Esophagus mucosa (tissue), 1 donor: ENCODE results near the gene TBC1D22A. TPM values are rescaled to one million over a fixed set of nuclear protein-coding genes. Genes with fewer than 3 reads are reported as not detected.

ENCODE experiments used
- ATAC-seq: fragments of 200-7000 bp; cut with Tn5 transposase; one replicate; pipeline ENCODE4 v1.9.1; 2020
- total RNA-seq: library from RNA; stranded (reverse); gene quantifications from one replicate; pipeline ENCODE4 v1.2.4, GENCODE V29; 2023
- donor health status: DM: yes; HTN: yes; CAD: no.

Gene TBC1D22A
- total RNA-seq, 1 donor from 2014 or later: 21.4 TPM

DNA sequence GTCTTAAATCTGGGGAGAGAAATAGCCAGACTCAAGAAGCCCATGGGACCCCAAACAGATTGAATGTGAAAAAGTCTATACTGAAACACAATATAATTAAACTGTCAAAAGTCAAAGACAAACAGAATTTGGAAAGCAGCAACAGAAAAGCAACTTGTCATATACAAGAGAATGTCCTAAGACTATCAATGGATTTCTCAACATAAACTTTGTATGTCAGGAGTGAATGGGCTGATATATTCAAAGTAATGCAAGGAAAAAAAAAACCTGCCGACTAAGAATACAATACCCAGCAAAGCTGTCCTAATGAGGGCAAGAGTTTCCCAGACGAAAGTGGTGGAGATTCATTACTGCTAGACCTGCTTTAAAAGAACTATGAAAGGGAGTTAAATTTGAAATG is 73.2 kb downstream of the TBC1D22A start:
- ATAC-seq: no peak

DNA sequence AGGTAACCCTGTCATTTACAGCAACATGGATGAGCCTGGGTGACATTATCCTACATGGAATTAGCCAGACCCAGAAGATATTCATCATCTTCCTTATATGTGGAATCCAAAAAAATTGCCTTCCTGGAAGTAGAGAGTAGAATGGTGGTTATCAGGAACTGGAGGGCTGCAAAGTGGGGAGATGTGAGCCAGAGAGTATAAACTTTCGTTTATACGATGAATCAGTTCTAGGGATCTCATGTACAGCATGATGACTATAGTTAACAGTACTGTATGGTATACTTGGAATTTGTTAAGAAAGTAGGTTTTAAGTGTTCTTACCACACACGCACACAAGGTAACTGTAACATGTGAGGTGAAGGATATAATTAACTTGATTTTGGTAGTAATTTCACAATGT is 79.1 kb downstream of the TBC1D22A start:
- no peak for ATAC-seq

DNA sequence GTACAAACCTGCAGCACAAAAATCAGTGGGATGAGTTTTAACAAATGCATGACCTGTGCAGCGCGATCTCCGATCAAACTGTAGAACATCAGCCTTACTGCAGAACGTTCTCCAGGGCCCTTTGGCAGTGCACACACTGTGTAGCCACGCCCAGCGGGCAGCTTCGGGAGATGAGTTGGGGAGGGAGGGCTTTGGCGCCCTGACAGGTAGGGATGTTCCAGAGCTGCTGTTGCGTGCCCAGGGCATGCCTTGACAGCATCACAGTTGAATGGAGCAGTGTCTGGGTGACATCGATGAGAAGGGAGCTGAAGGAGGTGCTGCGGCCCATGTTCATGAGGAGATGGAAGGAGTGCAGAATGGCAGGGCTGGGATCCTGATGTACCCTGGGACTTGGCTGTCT is 80.2 kb downstream of the TBC1D22A start:
- peak; percentile 94 for ATAC-seq

DNA sequence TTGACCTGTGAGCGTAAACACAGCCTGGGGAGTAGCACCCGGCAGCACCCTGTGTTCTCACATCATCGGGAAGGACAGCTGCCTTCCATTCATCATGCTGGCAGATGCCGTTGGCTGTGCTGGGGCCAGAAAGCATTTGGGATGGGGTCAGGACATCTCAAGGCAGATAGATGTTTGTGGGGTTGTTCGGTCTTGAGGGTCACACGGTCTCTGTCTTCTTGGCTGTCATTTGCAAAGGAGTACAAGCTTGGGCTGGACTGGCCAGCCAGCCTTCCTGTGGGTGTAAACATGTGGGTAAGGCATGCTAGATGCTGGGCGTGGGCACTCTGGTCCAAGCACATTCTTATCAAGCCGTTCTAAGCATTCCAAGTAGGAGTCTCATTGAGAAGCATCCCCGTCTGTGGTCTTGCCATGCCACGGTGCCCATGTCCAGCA is 81.4 kb downstream of the TBC1D22A start:
- ATAC-seq: no peak

DNA sequence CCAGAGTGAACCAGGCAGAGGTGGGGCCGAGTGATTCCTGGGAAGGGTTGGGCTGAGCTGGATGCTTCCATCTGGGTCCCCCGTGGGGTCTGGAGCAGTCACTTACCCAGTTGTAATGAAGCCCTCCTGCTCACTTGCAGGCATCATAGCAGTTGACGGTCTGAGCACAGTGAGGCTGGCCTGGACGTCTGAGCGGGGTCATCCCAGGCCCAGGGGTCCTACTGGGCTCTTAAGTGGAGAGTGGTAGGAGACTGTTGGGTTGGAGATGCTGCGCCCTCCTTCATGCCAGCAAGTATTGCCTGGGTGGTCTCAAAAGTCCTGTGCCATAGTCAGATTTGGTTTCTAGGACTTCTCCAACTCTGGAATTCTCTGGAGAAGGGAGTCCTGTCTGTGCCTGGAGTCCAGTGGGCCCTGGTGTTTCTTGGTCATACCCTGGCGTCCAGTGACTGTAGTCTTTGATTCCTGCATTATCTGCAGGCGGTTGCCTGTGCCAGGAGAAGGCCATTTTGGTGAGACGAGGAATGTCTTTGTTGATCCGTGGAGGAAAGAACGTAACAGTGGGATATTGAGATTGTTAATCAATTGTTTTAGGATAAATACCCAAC is 82.3 kb downstream of the TBC1D22A start:
- ATAC-seq: no peak

DNA sequence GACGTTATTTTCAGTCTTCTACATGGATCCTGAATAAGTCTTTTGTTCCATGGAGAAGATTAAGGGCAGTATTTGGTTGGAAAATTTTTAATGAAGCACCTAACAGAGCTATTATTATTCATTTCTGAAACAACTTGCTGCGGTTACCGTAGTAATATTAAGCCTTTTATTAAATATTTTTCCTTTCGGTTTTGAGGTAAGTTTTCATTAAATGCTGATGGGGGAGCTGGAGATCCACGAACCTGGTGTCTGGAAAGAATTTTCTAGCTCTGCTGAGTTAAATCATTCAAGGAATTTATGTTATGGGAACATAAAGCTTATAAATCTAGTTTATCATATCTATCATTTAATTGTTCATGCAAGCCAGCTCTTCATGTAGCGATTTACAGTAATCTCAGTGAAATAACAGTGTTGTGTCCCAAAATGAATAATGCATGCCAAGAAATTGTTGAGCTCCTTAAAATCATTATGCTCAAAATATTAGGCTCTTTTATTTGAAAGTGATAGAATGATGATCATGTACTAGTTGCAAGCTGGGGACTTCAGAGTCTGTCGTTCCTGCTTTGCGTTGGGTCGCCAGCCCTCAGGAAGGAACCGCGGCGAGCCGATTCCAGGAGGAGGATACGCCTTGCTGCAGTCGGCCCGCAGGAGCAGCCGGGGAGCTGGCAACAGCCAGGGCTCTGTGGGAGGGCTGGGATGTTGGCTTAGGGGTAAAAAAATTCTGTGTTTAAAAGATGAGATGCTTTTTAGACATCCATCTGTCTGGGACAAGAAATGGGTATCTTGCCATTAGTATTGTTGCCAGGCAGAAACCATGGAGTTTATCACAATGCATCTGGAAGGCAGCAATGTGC is 83.1 kb downstream of the TBC1D22A start:
- ATAC-seq: no peak

DNA sequence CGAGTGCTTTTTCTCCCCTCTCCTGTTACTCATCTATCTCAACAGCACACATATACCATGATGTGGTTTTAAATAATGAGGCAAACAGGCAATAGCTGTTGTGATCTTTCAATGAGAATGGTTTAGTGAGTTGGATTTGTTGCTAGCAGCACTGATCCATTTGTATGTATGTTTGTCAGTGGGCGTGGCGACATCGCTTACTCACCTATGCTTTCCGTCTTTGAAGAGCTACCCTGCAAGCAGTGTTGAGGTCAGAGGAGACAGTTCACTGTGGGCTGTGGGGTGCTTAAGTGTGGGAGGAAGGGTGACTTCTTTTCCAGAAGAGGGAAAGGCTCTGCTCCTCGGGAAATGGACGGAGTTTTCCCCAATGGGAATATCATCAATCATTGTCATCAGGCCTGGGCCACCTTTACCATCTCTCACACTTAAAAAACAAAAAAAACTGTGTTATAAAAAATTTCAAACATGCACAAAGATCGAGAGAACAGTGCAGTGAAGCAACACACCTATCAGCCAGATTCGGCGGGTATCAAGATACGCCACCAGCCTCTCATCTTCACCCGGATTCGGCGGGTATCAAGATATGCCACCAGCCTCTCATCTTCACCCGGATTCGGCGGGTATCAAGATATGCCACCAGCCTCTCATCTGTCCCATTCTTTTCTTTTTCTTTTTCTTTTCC is 83.8 kb downstream of the TBC1D22A start:
- peak; percentile 46 for ATAC-seq

DNA sequence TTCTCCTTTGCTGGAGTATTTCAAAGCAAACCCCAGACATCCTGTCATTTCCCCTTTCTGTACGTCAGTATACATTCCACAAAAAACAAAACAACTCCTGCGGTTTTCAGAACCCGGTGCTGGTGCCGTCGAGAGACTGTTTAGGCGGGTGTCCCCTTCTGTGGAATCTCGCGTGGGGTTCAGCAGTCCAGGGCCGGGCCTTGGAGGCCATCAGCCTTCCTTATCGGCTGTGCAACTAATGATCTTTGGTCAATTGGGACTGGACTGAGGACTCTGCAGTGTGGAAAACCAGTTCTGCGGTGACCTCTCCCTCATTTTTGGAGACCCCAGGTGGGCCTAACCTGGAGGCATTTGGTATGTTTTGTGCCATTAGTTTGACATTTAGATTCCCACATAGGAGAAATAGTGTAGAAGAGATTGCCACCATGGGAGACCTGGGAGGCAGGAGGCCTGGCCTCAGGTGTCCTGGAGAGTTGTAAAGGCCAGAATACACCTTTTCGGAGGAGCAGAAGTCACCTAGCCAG is 84.4 kb downstream of the TBC1D22A start:
- ATAC-seq: no peak

DNA sequence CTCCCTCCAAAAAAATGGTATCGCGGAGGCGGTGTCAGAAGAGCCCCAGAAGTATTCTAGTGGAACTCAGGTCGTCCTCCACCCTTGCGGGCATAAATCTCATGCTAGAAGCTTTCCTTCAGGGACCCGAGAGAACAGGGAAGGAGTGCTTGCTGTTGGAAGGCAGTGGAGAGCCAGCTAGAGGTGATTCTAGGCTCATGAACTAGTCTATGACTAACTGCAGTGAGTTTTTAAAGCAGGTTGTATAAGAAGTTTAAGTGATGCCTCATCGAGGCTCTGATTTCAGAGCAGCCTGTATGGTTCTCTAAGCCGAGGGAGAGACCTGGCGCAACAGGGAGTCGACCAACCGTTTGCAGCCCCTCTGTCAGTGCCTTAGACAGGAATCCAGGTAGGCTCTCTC is 85.7 kb downstream of the TBC1D22A start:
- peak; percentile 73 for ATAC-seq

DNA sequence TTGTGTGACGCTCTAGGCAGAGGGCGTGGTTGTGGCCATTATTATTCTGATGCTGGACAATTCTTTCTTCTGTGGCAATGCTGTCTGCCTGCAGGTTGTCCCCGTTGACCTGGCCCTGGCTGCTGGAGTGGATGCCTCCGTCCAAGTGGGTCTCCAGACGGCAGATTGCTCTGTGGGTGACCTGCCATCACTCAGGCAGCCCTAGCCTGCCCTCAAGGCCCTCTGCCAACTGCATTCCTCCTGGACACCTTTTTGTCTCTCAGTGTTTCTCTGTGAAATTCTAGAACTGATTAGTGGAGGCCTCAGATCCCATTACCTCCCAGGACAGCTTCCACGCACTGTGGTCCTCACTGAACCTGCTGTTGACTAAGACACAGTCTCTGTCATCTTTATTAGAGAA is 86.7 kb downstream of the TBC1D22A start:
- ATAC-seq: no peak

DNA sequence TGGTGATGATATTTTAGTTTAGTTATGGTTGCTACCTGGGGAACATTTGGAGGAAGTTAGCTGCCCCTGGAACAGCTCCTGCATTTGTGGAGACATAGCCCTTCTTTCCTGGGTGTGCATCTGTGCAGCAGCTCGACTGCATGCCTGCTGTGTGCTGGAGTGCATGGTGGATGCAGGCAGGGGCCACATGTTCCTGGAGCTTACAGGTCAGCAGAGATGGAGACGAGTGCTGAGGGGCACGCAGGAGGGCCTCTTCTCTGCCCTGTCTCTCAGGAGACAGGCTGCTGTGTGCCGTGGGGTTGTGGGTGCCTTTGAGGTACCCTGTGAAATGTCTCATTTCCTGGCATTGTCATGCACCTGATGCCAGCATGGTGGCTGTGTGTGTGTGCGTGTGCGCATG is 87.5 kb downstream of the TBC1D22A start:
- ATAC-seq: no peak

DNA sequence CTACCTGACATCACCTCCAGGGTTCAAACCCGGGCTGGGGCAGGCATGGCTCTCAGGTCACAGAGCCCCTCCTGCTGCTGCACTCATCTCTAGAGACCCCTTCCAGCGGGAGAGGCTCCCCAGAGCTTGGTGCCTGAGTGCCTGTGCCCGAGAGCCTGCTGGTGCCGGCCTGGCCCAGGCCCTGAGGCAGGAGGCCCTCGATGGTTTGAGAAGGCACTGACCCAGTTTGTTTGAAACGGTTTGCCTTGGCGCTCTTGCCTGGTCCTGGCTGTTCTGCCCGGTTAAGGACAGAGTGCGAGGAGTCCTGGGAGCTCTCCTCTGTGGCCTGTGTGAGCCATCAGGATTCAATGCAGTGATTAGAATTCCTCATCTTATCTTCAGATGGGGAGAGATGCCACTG is 88.9 kb downstream of the TBC1D22A start:
- no peak for ATAC-seq

DNA sequence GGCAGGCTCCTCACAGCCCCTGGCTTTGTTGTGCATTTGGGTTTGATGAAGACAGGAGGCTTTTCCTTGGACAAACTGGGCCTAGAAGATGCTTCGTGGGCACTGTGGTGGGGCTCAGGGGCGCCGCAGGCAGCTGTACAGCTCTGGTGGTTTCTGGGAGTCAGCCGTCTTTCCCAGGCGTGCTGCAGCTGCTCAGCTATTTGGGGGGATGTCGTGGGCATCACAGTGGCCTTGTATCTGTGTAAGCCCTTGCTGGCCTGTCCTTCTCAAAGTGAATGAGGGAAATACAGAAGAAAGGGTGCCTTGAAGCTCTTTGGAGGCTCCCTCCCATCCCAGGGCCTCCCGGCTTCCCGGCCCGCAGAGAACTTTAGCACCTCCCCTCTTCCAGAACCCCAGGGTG is 89.5 kb downstream of the TBC1D22A start:
- ATAC-seq: no peak

DNA sequence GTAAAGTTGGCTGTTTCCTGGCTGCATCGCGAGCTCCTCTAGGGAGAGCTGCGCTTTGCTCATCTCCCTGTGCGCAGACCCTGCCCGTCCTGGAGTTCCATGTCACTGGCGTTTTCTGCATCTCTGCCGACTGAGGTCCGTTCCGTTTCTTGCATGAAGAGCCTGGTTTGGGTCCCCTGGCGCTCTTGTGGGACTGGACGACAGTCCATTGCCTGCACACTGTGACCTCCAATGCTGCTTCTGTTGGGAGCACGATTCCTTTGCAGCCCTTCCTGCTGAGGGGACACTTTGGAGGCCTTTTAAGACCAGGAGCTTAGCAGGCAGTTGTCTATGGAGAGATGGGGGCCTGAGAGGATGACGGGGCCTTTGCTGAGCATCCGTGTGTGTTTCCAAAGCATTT is 90.3 kb downstream of the TBC1D22A start:
- ATAC-seq: no peak

DNA sequence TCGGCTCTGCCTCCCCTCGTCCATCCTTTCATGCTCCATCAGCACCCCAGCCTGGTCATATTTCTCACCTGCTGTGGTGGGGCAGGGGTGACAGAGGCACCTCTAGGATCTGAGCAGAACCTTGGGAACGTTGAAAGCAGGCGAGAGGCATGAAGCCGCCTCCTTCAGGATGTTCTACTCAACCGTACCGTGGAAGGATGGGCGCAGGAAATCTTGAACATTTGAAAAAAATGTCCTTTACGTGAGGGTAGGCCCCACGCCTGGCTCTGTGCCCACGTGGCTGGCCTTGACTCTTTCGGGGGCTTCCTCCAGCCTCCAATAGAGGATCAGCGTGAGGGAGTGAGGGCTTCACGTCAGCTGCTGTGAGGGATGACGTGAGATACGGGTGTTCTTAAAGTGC is 90.7 kb downstream of the TBC1D22A start:
- no peak for ATAC-seq

DNA sequence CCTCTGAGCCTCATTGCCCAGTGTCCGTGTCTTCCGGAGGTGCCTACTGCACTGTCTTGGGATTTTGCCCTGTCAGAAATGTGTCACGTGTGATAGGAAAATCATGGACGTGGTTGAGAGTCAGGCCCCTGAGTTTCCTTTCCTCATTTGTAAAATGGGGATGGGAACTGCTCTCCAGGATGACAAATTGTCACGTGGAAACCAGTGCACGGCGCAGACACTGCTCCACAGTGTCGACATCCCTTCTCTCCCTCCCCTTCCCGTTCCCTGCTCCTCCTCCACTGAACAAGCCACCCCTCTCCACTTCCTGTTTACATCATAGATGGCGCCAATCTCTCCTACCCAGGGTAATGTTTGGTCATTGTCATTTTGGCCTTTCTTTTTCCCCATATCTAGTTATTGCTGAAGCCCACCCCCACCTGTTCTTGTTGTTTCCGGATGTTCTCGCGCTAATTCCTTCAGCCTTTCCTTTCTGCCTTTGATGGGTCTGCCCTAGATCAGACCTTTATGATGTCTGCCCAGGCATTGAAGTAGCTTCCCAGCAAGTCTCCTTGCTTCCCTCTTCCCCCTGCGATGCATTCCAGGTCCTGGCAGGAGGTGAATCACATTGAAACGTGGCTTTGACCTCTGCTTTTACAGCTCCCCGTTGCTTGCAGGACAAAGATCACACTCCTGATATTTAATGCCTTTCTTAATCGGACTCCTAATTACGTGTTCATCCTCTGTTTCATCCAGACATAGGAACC is 91.8 kb downstream of the TBC1D22A start:
- ATAC-seq: peak; percentile 51

DNA sequence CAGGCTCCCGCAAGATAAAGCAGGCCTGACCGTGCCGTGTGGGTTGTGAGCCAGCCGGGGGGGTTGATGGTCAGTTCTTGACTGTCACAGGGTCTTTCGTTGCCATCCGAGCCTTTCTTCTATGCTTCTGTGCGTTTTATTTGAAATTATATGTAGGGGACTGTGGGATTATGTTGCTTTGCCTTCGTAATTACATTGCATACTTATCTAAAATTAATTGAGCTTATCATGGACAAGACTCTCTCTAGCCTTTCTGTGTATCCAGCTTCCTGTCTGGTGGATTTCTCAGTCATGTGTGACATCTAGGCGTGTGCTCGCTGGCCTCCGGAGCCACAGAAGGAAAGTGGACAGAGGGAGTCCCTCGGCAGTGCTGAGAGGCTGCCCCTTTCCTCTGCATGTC is 93.2 kb downstream of the TBC1D22A start:
- no peak for ATAC-seq

DNA sequence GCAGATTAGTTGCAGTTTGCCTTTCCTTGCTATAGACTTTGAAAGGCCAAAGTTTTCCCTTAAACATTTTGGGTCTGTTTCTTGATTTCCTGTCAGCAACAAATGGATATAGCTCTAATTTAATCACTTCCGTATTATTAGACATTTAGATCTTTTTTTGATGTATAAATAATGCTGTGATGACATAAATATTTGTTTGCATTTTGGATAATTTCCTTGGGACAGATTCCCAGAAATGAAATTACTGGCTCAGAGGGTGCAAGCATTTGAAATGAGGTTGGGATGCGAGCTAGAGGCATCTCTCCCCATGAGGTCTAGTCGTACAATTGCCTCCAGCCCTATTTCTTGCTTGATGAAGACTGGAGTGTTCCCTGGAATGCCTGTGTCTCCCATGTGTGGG is 94.2 kb downstream of the TBC1D22A start:
- no peak for ATAC-seq

DNA sequence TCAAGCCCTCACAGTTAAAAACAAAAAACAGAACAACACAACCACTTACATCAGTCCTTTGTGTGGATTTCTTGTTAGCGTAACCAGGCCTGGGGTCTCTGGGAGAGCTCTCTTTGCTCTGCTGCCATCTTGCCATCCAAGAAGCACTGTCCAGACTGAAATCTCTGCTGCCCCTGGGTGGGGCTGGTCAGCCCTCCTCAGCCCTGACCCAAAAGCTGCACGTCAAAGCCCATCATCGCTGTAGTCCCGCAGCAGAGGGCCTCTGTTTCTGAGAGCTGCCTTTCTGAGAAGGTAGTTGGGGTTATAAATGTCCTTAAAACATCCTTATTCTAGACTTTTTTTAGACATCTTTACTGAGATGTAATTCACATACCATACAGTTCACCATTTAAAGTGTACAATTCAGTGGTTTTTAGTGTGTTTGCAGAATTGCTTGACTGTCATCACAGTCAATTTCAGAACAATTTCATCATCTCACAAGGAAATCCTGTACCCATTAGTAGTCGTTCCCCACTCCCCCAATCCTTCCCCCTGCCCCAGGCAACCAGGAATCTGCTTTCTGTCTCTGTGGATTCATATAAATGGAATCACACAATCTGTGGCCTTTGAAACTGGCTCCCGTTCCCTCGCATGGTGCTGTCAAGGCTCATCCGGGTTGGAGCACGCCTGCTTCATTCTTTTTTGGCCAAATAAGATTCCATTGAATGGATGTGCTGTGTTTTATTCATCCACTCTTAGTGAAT is 94.9 kb downstream of the TBC1D22A start:
- no peak for ATAC-seq

DNA sequence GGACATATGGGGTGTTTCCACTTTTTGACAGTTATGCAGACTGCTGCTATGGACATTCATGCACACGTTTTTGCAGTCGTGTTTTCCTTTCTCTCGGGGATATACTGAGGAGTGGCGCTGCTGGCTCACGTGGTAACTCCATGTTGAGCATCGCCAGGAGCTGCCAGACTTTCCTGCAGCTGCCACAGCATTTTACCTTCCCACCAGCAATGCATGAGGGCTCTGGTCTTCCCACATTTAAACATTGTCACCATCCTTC is 95.4 kb downstream of the TBC1D22A start:
- ATAC-seq: no peak

DNA sequence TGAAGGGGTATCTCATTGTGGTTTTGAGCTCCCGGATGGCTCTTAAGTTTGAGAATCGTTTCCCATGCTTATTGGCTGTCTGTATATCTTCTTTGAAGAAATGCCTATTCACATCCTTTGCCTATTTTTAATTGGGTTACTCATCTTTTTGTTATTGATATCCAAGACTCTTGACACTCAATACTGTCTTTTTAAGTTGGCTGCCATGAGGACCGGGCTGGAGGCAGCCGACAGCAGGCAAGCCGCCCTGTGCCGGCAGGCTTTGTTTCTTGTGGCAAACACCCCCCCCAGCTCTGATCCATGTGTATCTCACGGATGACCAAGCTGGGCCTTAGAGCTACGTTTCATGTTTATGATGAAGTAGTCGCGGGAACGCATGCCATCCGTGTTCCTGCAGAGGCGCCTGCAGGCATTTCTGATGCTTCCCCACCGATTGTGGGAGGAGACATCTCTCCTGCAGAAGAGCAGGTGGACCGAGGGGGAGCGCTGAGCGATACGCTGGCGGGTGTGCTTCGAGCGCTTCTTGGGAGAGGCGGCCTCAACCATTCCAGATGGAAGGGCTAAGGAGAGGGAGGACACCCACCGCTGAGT is 95.8 kb downstream of the TBC1D22A start:
- ATAC-seq: no peak

DNA sequence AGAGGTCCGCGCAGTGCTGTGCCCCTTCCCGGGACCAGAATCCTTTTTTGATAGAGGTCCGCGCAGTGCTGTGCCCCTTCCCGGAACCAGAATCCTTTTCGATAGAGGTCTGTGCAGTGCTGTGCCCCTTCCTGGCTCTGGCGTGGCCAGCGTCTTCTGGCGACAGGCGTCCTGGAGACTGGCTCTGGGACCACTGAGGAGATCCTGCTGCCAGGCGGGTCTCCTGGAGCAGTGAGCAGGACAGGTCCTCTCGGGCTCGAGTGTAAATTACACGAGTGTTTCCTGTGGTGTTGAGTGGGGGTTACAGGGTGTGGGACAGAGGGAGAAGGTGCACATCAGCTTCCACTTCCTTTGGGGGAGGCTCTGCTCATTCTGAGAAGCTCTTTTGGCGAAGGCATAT is 98.1 kb downstream of the TBC1D22A start:
- no peak for ATAC-seq
